ENCODE results near the gene FBLIM1. TPM values are rescaled to one million over a fixed set of nuclear protein-coding genes. Genes with fewer than 3 reads are reported as not detected.

Gene FBLIM1
- total and polyA plus RNA-seq, 5 donors = 83.6 to 112 (median 94.7) TPM

DNA sequence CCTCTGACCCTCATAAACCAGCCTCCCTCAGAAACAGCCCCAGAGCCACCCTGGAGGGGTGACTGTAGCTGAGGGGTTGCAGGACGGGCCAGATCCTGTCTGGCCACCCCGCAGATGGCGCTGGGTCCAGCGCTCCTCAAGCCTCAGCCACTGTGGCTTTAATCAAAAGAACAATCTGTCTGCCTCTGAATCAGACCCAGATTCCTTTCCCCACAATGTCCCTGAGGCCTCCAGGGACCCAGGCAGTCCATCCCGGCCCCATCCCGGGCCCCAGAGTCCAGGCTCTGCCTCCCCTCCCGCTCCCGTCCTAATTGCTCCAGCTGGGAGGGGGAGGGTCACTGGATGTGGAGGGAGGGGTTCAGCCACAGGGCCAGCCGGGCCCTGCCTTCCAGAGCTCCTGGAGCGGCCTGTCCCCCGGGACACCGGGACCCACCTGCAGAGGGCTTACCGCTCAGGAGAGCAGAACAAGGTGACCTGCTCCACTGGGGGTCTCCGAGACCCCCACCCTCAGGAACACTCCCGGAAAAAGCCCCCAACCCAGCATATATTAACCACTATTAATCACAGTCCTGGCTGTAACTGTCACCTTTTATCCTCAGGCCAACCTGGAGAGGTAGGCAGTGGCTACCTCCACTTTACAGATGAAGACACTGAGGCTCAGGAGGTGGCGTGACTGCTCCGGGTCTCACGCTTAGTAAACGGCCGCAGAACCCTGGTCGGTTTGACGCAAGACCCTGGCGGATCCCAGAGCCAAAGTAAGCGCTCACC lies 836 bp upstream of the FBLIM1 start:
- no peaks in the 10 kb centered on the region for H3K27me3 ChIP-seq (ENCODE audit: control insufficient read depth, insufficient read depth)
- intact Hi-C loops (cut with DNase I) = no loop called here
- peaks cover 7% of the 10 kb centered on the region for H3K4me1 ChIP-seq (ENCODE audit: control insufficient read depth, insufficient read depth, low read length)
- peak; percentile 10 to 11 for ATAC-seq
- H3K9me3 ChIP-seq (ENCODE audit: control insufficient read depth, low read length) = no peaks in the 10 kb centered on the region
- peak in 1 of 3 donors; percentile 72 for DNase-seq
- 17% methylated on average over 24 of the region's 24 CpGs for WGBS
- no peak overlapping the region for H3K27ac ChIP-seq (ENCODE audit: low read length)
- H3K4me3 ChIP-seq (ENCODE audit: low read length) = peak overlapping the region; percentile 97

DNA sequence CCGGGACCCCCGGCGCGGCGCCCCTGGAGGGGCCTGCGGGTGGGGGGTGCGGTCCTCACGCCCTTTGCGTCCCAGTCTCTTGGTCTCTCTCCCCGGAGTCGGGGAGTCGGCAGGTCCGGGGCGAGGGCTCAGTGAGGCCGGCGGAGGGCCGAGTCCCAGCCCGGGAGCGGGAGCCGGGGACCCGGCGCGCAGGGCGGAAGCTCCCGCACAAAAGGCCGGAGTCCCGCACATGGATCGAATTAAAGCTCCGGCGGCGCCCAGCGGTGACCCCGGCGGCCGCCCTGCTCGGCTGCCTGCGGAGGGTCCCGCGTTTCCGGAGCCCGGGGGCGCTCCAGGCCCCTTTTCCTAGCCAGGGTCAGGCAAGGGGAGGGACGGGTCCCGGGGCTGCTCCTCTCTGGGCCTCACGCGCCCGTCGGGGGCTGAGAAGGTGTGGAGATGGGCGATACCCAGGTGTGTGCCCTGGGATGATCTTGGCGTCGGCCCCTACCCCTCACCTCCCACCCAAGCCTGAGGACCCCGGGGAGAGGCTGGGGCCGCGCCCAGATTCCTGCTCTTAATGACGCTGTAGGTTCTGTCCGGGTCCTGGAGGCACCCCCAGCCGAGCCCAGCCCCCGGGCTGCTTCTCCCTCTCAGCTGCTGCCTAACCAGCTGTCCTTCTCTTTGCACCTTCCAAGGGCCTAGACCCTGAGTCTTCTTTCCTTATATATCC lies 512 bp downstream of the FBLIM1 start:
- Histone ChIP-seq H3K27ac (ENCODE audit: low read length) (peak overlapping the region; percentile 86), H3K4me3 (ENCODE audit: low read length) (peak overlapping the region; percentile 97), H3K27me3 (ENCODE audit: control insufficient read depth, insufficient read depth) (no peaks in the 10 kb centered on the region), H3K9me3 (ENCODE audit: control insufficient read depth, low read length) (no peaks in the 10 kb centered on the region), H3K4me1 (ENCODE audit: control insufficient read depth, insufficient read depth, low read length) (peaks cover 7% of the 10 kb centered on the region)
- intact Hi-C loops (cut with DNase I) = no loop called here
- WGBS = 2% methylated on average over 58 of the region's 58 CpGs
- peak; percentile 5 to 6 for ATAC-seq
- DNase-seq = no peak

DNA sequence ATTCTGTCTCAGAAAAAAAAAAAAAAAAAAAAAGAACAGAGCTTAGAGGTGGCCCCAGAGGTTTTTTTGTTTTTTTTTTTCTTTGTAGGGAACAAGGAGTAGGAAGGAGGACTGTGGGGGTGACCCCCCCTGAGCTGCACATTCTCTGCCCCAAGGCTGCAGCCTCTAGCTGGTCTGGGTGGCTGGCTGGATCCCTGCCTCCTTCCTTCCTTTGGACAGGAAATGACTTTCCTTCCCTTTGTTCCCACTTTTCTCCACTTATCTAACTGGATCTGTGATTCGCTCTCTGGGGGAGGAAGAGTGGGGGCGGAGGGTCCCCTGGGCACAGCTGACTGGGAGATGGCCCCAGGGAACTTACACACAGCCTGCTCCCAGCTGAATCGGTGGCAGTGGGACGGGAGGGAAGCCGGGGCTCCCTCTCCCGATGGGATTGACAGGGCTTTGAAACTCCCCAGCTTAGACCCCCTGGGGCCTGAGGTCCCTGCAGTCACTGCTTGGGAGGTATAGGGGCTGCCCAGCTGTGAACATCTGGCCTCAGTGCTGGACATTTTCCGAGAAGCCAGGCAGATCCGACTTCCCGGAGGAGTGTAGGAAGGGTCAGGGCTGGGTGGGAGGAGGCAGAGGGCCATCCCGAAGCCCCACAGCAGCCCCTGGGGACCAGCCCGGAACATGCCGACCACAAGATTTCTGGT lies 2.1 kb downstream of the FBLIM1 start:
- intact Hi-C loops (cut with DNase I) = no loop called here
- Histone ChIP-seq H3K9me3 (ENCODE audit: control insufficient read depth, low read length) (no peaks in the 10 kb centered on the region), H3K4me1 (ENCODE audit: control insufficient read depth, insufficient read depth, low read length) (peaks cover 11% of the 10 kb centered on the region), H3K27ac (ENCODE audit: low read length) (peak overlapping the region; percentile 90), H3K27me3 (ENCODE audit: control insufficient read depth, insufficient read depth) (no peaks in the 10 kb centered on the region), H3K4me3 (ENCODE audit: low read length) (peak overlapping the region; percentile 24)
- peak; percentile 35 to 43 for ATAC-seq
- DNase-seq = peak; percentile 70 to 85 (median 82)
- 14% methylated on average over 12 of the region's 12 CpGs for WGBS

DNA sequence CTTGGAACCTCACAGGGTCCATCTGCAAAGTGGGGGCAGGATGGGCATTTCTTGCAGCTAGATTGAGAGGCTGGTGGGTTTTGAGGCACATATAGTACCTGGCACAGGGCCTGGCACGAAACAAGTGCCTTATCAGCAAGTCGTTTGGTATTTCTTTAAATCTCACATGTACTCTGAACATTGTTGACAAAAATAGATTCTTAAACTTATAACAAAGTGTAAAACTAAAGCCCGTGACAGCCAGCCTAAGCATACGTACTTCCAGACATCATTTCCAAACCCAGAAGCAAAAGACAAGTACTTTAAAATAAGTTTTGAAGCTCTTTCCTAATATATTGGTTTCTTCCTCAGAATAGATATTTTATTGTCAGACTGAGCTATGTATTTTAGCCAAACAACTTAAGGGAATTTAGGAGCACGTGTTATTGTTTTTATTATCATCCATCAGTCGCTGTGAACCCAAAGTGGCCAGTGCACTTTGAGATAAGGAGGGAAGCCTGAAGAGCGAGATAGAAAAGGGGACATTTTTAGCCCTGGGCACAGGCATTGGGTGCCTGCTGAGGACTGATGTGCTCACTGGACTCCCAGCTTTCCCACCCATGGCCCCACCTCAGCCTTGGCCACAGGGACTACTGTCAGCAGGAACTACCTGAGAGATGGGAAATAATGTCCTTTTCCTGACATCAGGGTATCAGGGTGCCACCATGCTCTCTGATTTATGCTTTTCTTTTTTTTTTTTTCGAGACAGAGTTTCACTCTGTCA lies 3.0 kb downstream of the FBLIM1 start:
- peak overlapping the region; percentile 90 for H3K27ac ChIP-seq (ENCODE audit: low read length)
- H3K4me3 ChIP-seq (ENCODE audit: low read length) = no peak overlapping the region
- peak; percentile 15 to 32 for ATAC-seq
- H3K4me1 ChIP-seq (ENCODE audit: control insufficient read depth, insufficient read depth, low read length) = peaks cover 11% of the 10 kb centered on the region
- 37% methylated on average over 8 of the region's 8 CpGs for WGBS
- intact Hi-C loops (cut with DNase I) = no loop called here
- H3K9me3 ChIP-seq (ENCODE audit: control insufficient read depth, low read length) = no peaks in the 10 kb centered on the region
- peak in 1 of 3 donors; percentile 74 for DNase-seq
- no peaks in the 10 kb centered on the region for H3K27me3 ChIP-seq (ENCODE audit: control insufficient read depth, insufficient read depth)

DNA sequence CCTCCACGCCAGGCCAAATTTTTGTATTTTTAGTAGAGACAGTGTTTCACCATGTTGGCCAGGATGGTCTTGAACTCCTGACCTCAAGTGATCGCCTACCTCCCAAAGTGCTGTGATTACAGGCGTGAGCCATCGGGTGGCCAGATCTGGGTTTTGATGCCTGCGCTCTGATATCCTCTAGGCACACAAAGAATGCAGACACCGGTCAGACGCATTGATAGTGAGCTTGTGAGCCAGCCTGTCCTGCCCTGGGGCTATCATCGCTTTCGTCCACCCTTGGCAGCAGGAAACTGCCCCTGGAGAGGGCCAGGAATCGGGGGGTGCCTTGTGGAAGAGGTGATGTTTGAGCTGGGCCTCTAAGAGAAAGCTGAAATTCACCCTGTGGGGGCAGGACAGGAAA lies 4.0 kb downstream of the FBLIM1 start:
- H3K27ac ChIP-seq (ENCODE audit: low read length) = peak overlapping the region; percentile 21
- intact Hi-C loops (cut with DNase I) = no loop called here
- H3K27me3 ChIP-seq (ENCODE audit: control insufficient read depth, insufficient read depth) = no peaks in the 10 kb centered on the region
- H3K9me3 ChIP-seq (ENCODE audit: control insufficient read depth, low read length) = no peaks in the 10 kb centered on the region
- 57% methylated on average over 10 of the region's 10 CpGs for WGBS
- peaks cover 11% of the 10 kb centered on the region for H3K4me1 ChIP-seq (ENCODE audit: control insufficient read depth, insufficient read depth, low read length)
- H3K4me3 ChIP-seq (ENCODE audit: low read length) = no peak overlapping the region
- DNase-seq (no peak), ATAC-seq (no peak)

DNA sequence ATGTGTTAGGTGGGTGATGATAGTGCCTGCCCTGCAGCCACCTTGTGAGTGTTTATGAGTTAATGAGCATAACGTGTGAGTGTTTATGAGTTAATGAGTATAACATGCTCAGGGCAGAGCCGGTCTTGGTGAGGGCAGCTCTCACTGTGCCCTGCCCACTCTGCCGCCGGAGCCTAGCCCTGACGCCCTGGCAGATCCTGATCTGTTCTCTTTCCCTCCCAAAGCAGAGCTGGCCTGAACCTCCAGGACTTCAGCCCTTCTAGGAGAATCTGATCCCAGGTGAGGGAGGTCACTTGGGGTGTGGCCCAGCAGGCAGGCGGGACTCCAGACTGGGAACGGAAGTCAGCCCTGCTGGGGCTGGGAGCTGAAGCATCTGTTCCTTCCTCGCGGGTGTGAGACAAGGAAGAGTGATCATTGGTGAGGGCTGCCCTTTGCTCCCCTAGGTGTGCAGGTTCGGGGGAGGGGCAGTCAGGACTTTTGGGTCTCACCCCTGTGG lies 5.7 kb downstream of the FBLIM1 start:
- no peak for ATAC-seq
- no peak overlapping the region for H3K4me3 ChIP-seq (ENCODE audit: low read length)

DNA sequence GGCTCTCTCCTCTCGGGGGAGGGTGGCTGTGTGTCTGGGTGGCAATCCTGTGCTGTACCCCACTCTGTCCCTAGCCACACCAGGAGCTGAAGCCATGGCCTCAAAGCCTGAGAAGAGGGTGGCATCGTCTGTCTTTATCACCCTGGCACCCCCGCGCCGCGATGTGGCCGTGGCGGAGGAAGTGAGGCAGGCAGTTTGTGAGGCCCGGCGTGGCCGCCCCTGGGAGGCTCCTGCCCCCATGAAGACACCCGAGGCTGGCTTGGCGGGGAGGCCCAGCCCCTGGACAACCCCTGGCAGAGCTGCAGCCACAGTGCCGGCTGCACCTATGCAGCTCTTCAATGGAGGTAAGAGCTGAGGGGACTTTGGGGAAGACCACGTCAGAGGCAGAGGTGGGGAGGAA lies 6.3 kb downstream of the FBLIM1 start:
- Histone ChIP-seq H3K4me1 (ENCODE audit: control insufficient read depth, insufficient read depth, low read length) (peaks cover 11% of the 10 kb centered on the region), H3K27me3 (ENCODE audit: control insufficient read depth, insufficient read depth) (no peaks in the 10 kb centered on the region), H3K27ac (ENCODE audit: low read length) (no peak overlapping the region), H3K9me3 (ENCODE audit: control insufficient read depth, low read length) (no peaks in the 10 kb centered on the region), H3K4me3 (ENCODE audit: low read length) (no peak overlapping the region)
- ATAC-seq (no peak), DNase-seq (no peak)
- intact Hi-C loops (cut with DNase I) = no loop called here
- 88% methylated on average over 15 of the region's 15 CpGs for WGBS

More for the DNA sequence above, 5.7 kb downstream of the FBLIM1 start:
- Histone ChIP-seq H3K4me1 (ENCODE audit: control insufficient read depth, insufficient read depth, low read length) (peaks cover 11% of the 10 kb centered on the region), H3K27me3 (ENCODE audit: control insufficient read depth, insufficient read depth) (no peaks in the 10 kb centered on the region), H3K9me3 (ENCODE audit: control insufficient read depth, low read length) (no peaks in the 10 kb centered on the region), H3K27ac (ENCODE audit: low read length) (peak overlapping the region; percentile 26)
- no peak for DNase-seq
- WGBS = 55% methylated on average over 10 of the region's 10 CpGs
- intact Hi-C loops (cut with DNase I) = no loop called here

DNA sequence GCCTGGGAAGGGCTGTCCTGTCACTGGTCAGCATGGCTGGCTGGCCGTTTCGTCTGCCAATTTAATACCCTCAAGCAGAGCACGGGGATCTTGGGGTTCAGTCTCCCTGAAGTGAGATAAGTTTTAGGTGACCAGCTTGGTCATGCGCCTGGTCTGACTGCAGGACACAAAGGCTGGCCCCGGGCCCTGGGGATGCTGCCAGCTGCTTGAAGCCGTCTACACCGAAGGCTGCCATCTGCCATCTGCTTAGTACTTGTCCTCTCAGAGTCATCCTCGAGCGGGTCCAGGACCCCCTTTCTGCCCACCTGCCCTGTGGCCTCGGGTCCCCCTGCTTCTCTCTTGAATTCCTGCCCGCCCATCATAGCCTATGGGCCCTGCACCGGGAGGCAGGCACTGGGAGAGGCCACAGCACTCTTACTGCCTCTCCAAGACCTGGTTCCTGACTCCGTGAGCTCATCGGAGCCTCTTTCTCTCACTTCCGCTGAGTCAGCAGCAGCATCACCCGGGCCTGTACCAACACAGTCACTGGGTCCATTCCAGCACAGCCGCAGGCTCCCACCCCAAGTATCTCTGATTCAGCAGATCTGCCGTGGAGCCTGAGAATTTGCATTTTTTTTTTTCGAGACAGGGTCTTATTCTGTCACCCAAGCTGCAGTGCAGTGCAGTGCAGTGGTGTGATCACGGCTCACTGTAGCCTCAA lies 7.0 kb downstream of the FBLIM1 start:
- ATAC-seq = no peak
- Histone ChIP-seq H3K4me3 (ENCODE audit: low read length) (no peak overlapping the region), H3K9me3 (ENCODE audit: control insufficient read depth, low read length) (no peaks in the 10 kb centered on the region), H3K27ac (ENCODE audit: low read length) (no peak overlapping the region), H3K4me1 (ENCODE audit: control insufficient read depth, insufficient read depth, low read length) (peaks cover 11% of the 10 kb centered on the region), H3K27me3 (ENCODE audit: control insufficient read depth, insufficient read depth) (no peaks in the 10 kb centered on the region)
- 66% methylated on average over 20 of the region's 20 CpGs for WGBS
- intact Hi-C loops (cut with DNase I) = no loop called here
- no peak for DNase-seq

DNA sequence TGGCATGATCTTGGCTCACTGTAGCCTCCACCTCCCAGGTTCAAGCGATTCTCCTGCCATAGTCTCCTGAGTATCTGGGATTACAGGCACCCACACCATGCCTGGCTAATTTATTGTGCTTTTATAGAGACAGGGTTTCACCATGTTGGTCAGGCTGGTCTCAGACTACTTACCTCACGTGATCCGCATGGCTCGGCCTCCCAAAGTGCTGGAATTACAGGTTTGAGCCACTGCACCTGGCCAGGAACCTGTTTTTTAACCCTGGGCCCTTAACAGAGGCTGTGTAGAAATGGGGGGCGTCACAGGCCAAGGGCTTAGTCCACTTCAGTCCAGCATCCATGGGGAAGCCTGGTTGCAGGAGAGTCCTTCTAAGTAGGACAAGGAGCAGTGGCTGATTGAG lies 9.3 kb downstream of the FBLIM1 start:
- Histone ChIP-seq H3K27ac (ENCODE audit: low read length) (no peak overlapping the region), H3K4me1 (ENCODE audit: control insufficient read depth, insufficient read depth, low read length) (peaks cover 4% of the 10 kb centered on the region), H3K9me3 (ENCODE audit: control insufficient read depth, low read length) (no peaks in the 10 kb centered on the region), H3K27me3 (ENCODE audit: control insufficient read depth, insufficient read depth) (no peaks in the 10 kb centered on the region), H3K4me3 (ENCODE audit: low read length) (no peak overlapping the region)
- intact Hi-C loops (cut with DNase I) = no loop called here
- DNase-seq (no peak), ATAC-seq (no peak)
- 85% methylated on average over 5 of the region's 5 CpGs for WGBS

DNA sequence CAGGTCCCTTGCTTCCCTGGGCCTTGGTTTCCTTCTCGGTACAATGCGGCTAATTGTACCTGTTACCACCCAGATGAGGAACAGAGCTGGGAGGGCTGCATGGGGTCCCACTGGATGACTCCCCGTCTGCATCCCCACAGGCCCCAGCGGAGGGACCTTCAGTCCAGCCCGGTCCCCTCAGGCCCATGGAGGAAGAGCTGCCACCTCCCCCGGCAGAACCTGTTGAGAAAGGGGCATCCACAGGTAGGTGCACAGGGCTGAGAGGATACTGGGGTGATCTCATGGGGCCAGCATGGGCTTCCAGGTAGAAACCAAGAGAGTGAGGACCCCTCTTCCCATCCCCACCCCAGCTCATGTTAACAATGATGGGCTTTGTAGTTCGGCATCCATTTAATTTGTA lies 9.8 kb downstream of the FBLIM1 start:
- H3K4me3 ChIP-seq (ENCODE audit: low read length) = no peak overlapping the region
- no peaks in the 10 kb centered on the region for H3K27me3 ChIP-seq (ENCODE audit: control insufficient read depth, insufficient read depth)
- no peak overlapping the region for H3K27ac ChIP-seq (ENCODE audit: low read length)
- intact Hi-C loops (cut with DNase I) = no loop called here
- DNase-seq (no peak), ATAC-seq (no peak)
- WGBS = 94% methylated on average over 7 of the region's 7 CpGs
- peaks cover 4% of the 10 kb centered on the region for H3K4me1 ChIP-seq (ENCODE audit: control insufficient read depth, insufficient read depth, low read length)
- H3K9me3 ChIP-seq (ENCODE audit: control insufficient read depth, low read length) = no peaks in the 10 kb centered on the region
